ENCODE data around the gene KPNA4.
A peak's percentile ranks its signal among the peaks of the same experiment; 100 is the strongest.

KPNA4 gene

GRCh38 chr3:160577556-160578195 lies 12.3 kb upstream of the KPNA4 start:
- TF ChIP-seq GATA3 (IDR thresholded peaks at IDR 0.05; ENCODE audit: low read depth, low read length) (no peak), GATA2 (IDR thresholded peaks at IDR 0.05; ENCODE audit: low read depth, low read length) (no peak)

GRCh38 chr3:160577093-160577492 lies 11.7 kb upstream of the KPNA4 start:
- TF ChIP-seq GATA3 (IDR thresholded peaks at IDR 0.05; ENCODE audit: low read depth, low read length) (no peak), GATA2 (IDR thresholded peaks at IDR 0.05; ENCODE audit: low read depth, low read length) (no peak)

- TF ChIP-seq GATA2 (IDR thresholded peaks at IDR 0.05; ENCODE audit: low read depth, low read length) (no peak), GATA3 (IDR thresholded peaks at IDR 0.05; ENCODE audit: low read depth, low read length) (no peak)
These were observed 11.2 kb upstream of the KPNA4 start for GRCh38 chr3:160576621-160577020.

GRCh38 chr3:160575589-160575988 lies 10.2 kb upstream of the KPNA4 start:
- no peak for TF ChIP-seq GATA3 (IDR thresholded peaks at IDR 0.05; ENCODE audit: low read depth, low read length)
- TF ChIP-seq GATA2 (IDR thresholded peaks at IDR 0.05; ENCODE audit: low read depth, low read length) = no peak

- TF ChIP-seq GATA3 (IDR thresholded peaks at IDR 0.05; ENCODE audit: low read depth, low read length) (no peak), GATA2 (IDR thresholded peaks at IDR 0.05; ENCODE audit: low read depth, low read length) (no peak)
These were observed 9.3 kb upstream of the KPNA4 start for GRCh38 chr3:160574636-160575035.

GRCh38 chr3:160569894-160570652 lies 4.7 kb upstream of the KPNA4 start:
- peak; percentile 97 for TF ChIP-seq GATA3 (IDR thresholded peaks at IDR 0.05; ENCODE audit: low read depth, low read length)
- peak; percentile 96 for TF ChIP-seq GATA2 (IDR thresholded peaks at IDR 0.05; ENCODE audit: low read depth, low read length)

- TF ChIP-seq GATA2 (IDR thresholded peaks at IDR 0.05; ENCODE audit: low read depth, low read length) (no peak), GATA3 (IDR thresholded peaks at IDR 0.05; ENCODE audit: low read depth, low read length) (no peak)
These were observed 3.6 kb upstream of the KPNA4 start for GRCh38 chr3:160568989-160569388.

GRCh38 chr3:160567774-160568173 lies 2.4 kb upstream of the KPNA4 start:
- TF ChIP-seq GATA3 (IDR thresholded peaks at IDR 0.05; ENCODE audit: low read depth, low read length) (no peak), GATA2 (IDR thresholded peaks at IDR 0.05; ENCODE audit: low read depth, low read length) (no peak)

- TF ChIP-seq GATA2 (IDR thresholded peaks at IDR 0.05; ENCODE audit: low read depth, low read length) = no peak
- TF ChIP-seq GATA3 (IDR thresholded peaks at IDR 0.05; ENCODE audit: low read depth, low read length) = no peak
These were observed 1.1 kb upstream of the KPNA4 start for GRCh38 chr3:160566499-160566898.

GRCh38 chr3:160564949-160565441 lies 376 bp downstream of the KPNA4 start:
- no peak for TF ChIP-seq GATA2 (IDR thresholded peaks at IDR 0.05; ENCODE audit: low read depth, low read length)
- no peak for TF ChIP-seq GATA3 (IDR thresholded peaks at IDR 0.05; ENCODE audit: low read depth, low read length)

- no peak for TF ChIP-seq GATA2 (IDR thresholded peaks at IDR 0.05; ENCODE audit: low read depth, low read length)
- no peak for TF ChIP-seq GATA3 (IDR thresholded peaks at IDR 0.05; ENCODE audit: low read depth, low read length)
These were observed 986 bp downstream of the KPNA4 start for GRCh38 chr3:160564258-160564911.

- TF ChIP-seq GATA2 (IDR thresholded peaks at IDR 0.05; ENCODE audit: low read depth, low read length) (no peak), GATA3 (IDR thresholded peaks at IDR 0.05; ENCODE audit: low read depth, low read length) (no peak)
These were observed 2.4 kb downstream of the KPNA4 start for GRCh38 chr3:160562952-160563351.

- TF ChIP-seq GATA2 (IDR thresholded peaks at IDR 0.05; ENCODE audit: low read depth, low read length) (no peak), GATA3 (IDR thresholded peaks at IDR 0.05; ENCODE audit: low read depth, low read length) (no peak)
These were observed 7.8 kb downstream of the KPNA4 start for GRCh38 chr3:160557571-160557970.

GRCh38 chr3:160556141-160556540 lies 9.2 kb downstream of the KPNA4 start:
- TF ChIP-seq GATA2 (IDR thresholded peaks at IDR 0.05; ENCODE audit: low read depth, low read length) (no peak), GATA3 (IDR thresholded peaks at IDR 0.05; ENCODE audit: low read depth, low read length) (no peak)
